GM13977 (cell line): ENCODE results near the gene DHCR24.

ENCODE experiments used
- DNase-seq: peaks from one replicate; pipeline ENCODE4 v3.0.0; 2012; ENCODE audit warnings: low spot score
- in situ Hi-C: fragments of 300-500 bp; cut with MboI; formaldehyde crosslinking; loops from one replicate; pipeline ENCODE4 v1.12.0; 2022; ENCODE audit warnings: low sequenced_read_pairs, low pct_unique_long_range_greater_than_20kb, mixed read lengths, inconsistent platforms; ENCODE audit not compliant: unreplicated experiment
- TF ChIP-seq, protein P1 (sequence below): IDR thresholded peaks from 2 replicates; pipeline ENCODE4 v1.5.1; 2012; ENCODE audit warnings: mild to moderate bottlenecking, control low read depth; ENCODE audit not compliant: insufficient read depth; ENCODE audit errors: extremely low read depth, missing control alignments

DHCR24 gene

DNA sequence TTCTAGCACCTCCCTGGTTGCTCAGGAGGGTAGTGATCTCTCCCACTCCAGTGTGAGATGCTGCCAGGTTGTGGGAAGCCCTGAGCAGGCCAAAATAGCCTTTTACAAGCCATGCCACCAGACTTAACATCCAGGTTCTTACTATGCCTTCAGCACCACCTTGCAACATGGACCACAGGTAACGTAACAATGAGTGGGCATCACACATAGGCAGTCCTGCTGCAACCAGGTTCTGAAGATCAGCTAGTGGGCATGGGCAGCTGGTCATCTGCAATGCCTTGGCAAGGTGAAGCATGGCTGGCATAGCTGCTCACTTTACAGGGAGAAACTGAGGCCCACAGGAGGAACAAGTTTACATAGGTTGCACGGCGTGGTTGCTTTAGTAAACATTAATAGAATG, 40.7 kb downstream of the DHCR24 start:
- TF ChIP-seq, protein P1, sequence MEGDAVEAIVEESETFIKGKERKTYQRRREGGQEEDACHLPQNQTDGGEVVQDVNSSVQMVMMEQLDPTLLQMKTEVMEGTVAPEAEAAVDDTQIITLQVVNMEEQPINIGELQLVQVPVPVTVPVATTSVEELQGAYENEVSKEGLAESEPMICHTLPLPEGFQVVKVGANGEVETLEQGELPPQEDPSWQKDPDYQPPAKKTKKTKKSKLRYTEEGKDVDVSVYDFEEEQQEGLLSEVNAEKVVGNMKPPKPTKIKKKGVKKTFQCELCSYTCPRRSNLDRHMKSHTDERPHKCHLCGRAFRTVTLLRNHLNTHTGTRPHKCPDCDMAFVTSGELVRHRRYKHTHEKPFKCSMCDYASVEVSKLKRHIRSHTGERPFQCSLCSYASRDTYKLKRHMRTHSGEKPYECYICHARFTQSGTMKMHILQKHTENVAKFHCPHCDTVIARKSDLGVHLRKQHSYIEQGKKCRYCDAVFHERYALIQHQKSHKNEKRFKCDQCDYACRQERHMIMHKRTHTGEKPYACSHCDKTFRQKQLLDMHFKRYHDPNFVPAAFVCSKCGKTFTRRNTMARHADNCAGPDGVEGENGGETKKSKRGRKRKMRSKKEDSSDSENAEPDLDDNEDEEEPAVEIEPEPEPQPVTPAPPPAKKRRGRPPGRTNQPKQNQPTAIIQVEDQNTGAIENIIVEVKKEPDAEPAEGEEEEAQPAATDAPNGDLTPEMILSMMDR, result no peak
- in situ Hi-C loops, result no loop called here
- no peak for DNase-seq

DNA sequence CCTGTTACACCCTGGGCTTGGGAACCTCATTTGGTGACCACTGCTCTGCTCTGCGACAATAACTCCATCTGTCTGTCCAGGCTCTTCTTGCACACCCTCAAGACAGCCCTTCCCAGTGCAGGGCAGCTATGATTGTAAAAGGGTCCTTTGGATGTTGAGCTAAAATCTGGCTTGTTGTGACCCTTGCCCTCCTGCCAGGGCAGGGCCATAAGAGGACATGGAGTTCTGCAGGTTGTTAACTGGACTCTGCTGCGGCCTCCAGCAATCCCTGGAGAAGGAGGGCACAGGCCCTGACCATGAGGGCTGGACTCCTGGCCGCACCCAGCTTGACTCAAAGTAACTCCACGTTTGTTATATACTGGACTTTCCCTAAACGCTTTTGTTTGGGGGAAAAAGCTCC, 41.2 kb downstream of the DHCR24 start:
- DNase-seq, result no peak
- TF ChIP-seq, protein P1, result no peak

DNA sequence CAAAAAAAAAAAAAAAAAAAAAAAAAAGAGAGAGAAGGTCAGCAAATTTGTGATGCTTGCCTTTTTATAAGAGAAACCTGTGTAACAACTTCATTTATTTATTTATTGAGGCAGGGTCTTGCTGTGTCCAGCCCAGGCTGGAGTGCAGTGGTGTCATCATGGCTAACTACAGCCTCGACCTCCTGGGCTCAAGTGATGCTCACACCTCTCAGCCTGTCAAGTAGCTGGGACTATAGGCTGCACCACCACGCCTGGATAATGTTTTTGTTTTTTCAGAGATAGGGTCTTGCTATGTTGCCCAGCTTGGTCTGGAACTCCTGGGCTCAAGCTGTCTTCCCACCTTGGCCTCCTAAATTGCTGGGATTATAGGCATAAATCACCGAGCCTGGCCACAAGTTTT, 42.4 kb downstream of the DHCR24 start:
- in situ Hi-C loops, result no loop called here
- DNase-seq, result no peak
- TF ChIP-seq, protein P1, result no peak

More for the DNA sequence above, 41.2 kb downstream of the DHCR24 start:
- in situ Hi-C loops, result no loop called here

DNA sequence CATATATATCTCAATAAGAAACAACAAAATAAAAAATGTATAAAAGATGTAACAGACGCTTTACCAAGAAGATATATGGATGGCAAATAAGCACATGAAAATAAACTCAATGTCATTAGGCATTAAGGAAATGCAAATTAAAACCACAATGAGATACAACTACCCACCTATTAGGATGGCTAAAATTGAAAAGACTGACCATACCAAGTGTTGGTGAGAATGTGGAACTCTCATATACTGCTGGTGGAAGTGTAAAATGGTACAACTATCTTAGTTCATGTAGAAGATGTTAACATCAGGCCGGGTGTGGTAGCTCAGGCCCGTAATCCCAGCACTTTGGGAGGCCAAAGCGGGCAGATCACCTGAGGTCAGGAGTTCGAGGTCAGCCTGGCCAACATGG, 43.5 kb downstream of the DHCR24 start:
- in situ Hi-C loops, result no loop called here
- DNase-seq, result no peak
- TF ChIP-seq, protein P1, result no peak

DNA sequence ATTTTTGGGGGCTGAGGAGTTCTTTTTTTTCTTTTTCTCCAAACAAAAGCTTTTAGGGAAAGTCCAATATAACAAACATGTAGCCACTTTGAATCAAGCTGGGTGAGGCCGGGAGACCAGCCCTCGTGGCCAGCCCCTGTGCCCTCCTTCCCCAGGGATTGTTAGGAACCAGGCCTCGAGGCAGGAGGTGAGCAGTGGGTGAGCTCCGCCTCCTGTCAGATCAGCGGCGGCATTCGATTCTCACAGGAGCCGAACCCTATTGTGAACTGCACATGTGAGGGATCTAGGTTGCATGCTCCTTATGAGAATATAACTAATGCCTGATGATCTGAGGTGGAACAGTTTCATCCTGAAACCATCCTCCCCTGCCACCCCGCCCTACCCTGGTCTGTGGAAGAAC, 44.0 kb downstream of the DHCR24 start:
- DNase-seq, result no peak
- TF ChIP-seq, protein P1, result no peak
- in situ Hi-C loops, result no loop called here

DNA sequence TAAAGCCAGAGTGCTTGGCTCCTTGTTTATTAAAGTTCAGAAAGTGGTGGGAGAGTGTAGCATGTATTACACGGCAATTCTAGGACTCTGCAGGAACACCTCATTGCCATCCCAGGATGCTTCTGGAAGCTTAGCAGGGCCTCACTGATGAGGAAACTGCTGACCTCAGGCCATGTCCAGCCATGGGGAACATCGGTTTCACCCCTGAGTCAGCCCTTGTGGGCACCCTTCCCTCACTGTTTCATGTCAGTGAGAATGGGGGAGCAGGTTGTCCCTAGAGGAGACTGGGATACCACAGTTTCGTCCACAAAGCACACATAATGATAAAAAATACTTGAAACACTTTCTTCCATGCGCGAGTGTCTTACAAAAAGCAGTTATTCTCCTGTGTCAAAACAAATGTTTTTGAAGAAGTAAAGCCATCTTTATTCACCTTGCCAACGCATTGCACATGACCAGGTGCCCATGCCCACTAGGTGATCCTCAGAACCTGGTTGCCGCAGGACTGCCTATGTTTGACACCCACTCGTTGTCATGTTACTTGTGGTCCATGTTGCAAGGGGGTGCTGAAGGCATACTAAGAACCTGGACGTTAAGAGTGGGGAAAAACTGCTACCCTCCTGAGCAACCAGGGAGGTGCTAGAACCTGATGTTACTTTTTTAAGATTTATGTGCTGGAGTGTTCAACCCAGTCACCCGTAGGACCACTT, 44.6 kb downstream of the DHCR24 start:
- in situ Hi-C loops, result no loop called here
- no peak for DNase-seq
- TF ChIP-seq, protein P1, result no peak
